Suprapubic skin (tissue), 3 donors: ENCODE results near the gene ATP6V0A4.

Experiments
- CTCF ChIP-seq, 2 donors: fragments of 200-600 bp in 1 of 2; fragments of 450-650 bp in 1 of 2; sonication (generic) in 1 of 2; IDR thresholded peaks; one replicate each; pipeline ENCODE4 v1.5.1; 2016 to 2019; ENCODE audit warnings: antibody characterized with exemption in 2 of 2, mild to moderate bottlenecking in 1 of 2, moderate library complexity in 1 of 2
- EP300 ChIP-seq: sonication (generic); formaldehyde crosslinking; IDR thresholded peaks from one replicate; pipeline ENCODE4 v1.6.1; 2017; ENCODE audit warnings: antibody characterized with exemption
- POLR2A ChIP-seq, 2 donors: fragments of 450-650 bp; IDR thresholded peaks; one replicate each; pipeline ENCODE4 v1.6.1; 2017; ENCODE audit warnings: antibody characterized with exemption in 2 of 2, mild to moderate bottlenecking in 2 of 2, moderate library complexity in 2 of 2

GRCh38 chr7:138662991-138663320, 135.0 kb downstream of the ATP6V0A4 start:
- TF ChIP-seq POLR2A (IDR thresholded peaks at IDR 0.05): no peak
- no peak for TF ChIP-seq CTCF (IDR thresholded peaks at IDR 0.05)
- TF ChIP-seq EP300: no peak
